ENCODE measurements around the gene GTPBP1. TPM values are rescaled to one million over a fixed set of nuclear protein-coding genes. Genes with fewer than 3 reads are reported as not detected.
A peak's percentile ranks its signal among the peaks of the same experiment; 100 is the strongest.

GTPBP1 gene
- total and polyA plus RNA-seq, 2 of the 13 experiments (the other 11 are each of a cell fraction or from before 2014, with no cell fraction given): 22.3 to 27.0 TPM

DNA sequence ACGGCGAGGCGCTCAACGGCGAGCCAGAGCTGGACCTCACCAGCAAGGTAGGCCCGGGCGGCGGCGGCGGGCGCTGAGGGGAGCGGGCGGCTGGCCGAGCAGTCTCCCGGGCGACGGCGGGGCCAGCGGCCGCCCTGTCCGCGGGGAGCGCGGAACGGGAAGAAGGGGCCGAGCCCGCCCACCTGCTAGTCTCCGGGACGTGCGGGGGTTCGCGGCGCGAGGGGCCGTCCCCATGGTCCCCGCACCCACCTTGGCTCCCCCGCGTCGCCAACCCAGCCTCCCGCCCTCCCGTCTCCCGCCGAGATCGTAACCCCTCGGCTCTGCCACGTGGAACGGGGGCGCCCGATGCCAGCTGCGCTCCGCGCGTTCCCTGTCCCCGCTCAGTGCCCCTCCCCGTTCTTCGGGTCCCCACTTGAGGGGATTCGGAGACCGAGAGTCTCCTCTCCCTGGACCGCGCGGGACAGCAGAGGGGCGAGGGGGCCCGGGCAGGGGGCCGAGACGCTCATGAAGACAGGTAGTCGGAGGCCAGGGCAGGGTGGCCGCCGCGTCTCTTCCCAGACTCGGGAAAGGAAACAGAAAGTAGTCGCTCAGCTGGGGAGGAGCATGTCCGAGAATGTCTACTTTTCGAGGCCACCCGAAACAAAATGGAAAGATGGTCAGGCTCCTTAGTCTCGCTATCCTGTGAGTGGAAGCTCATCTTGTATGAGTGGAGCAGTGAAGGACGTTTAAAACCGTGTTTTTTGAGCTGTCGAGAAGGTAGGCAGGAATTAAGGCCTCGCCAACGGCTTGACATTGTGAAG is 557 bp downstream of the GTPBP1 start (continued):
- TF ChIP-seq NFE2L2 (IDR thresholded peaks at IDR 0.05; ENCODE audit: low read length): no peak
- TF ChIP-seq MAF1 (CRISPR knock-in tag; IDR thresholded peaks at IDR 0.05; ENCODE audit: borderline replicate concordance): no peak
- peak; percentile 72 for TF ChIP-seq MYC (CRISPR knock-in tag; IDR thresholded peaks at IDR 0.05; ENCODE audit: borderline replicate concordance)
- no peak for TF ChIP-seq KLF15 (CRISPR knock-in tag; IDR thresholded peaks at IDR 0.05; ENCODE audit: borderline replicate concordance)
- TF ChIP-seq, protein P1, sequence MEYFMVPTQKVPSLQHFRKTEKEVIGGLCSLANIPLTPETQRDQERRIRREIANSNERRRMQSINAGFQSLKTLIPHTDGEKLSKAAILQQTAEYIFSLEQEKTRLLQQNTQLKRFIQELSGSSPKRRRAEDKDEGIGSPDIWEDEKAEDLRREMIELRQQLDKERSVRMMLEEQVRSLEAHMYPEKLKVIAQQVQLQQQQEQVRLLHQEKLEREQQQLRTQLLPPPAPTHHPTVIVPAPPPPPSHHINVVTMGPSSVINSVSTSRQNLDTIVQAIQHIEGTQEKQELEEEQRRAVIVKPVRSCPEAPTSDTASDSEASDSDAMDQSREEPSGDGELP (IDR thresholded peaks at IDR 0.05; ENCODE audit: borderline replicate concordance, low read depth): no peak
- no peak for TF ChIP-seq SMAD9 (CRISPR knock-in tag; IDR thresholded peaks at IDR 0.05)
- TF ChIP-seq HOXA9 (CRISPR knock-in tag; IDR thresholded peaks at IDR 0.05; ENCODE audit: borderline replicate concordance): no peak
- TF ChIP-seq, protein P2, sequence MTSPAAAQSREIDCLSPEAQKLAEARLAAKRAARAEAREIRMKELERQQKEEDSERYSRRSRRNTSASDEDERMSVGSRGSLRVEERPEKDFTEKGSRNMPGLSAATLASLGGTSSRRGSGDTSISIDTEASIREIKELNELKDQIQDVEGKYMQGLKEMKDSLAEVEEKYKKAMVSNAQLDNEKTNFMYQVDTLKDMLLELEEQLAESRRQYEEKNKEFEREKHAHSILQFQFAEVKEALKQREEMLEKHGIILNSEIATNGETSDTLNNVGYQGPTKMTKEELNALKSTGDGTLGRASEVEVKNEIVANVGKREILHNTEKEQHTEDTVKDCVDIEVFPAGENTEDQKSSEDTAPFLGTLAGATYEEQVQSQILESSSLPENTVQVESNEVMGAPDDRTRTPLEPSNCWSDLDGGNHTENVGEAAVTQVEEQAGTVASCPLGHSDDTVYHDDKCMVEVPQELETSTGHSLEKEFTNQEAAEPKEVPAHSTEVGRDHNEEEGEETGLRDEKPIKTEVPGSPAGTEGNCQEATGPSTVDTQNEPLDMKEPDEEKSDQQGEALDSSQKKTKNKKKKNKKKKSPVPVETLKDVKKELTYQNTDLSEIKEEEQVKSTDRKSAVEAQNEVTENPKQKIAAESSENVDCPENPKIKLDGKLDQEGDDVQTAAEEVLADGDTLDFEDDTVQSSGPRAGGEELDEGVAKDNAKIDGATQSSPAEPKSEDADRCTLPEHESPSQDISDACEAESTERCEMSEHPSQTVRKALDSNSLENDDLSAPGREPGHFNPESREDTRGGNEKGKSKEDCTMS (CRISPR knock-in tag; conservative IDR thresholded peaks at IDR 0.05): no peak

DNA sequence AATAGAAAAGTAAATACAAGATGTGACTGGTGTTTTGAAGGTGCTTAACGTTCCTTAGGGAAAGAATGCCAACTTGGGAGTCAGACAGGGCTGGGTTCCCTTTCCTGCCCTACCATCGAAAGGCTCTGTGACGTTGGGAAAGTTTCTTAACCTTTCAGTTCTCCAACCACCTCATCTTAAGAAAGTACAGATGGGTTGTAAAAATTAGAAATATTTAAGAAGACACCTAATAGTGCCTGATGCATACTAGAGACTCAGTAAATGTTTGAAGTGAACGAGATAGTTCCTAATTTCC is 1.1 kb downstream of the GTPBP1 start:
- TF ChIP-seq, protein P3, sequence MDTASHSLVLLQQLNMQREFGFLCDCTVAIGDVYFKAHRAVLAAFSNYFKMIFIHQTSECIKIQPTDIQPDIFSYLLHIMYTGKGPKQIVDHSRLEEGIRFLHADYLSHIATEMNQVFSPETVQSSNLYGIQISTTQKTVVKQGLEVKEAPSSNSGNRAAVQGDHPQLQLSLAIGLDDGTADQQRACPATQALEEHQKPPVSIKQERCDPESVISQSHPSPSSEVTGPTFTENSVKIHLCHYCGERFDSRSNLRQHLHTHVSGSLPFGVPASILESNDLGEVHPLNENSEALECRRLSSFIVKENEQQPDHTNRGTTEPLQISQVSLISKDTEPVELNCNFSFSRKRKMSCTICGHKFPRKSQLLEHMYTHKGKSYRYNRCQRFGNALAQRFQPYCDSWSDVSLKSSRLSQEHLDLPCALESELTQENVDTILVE (CRISPR knock-in tag; IDR thresholded peaks at IDR 0.05): 0 out of 2 replicates have a peak, but pooled peaks have one; percentile 10
- TF ChIP-seq, protein P4, sequence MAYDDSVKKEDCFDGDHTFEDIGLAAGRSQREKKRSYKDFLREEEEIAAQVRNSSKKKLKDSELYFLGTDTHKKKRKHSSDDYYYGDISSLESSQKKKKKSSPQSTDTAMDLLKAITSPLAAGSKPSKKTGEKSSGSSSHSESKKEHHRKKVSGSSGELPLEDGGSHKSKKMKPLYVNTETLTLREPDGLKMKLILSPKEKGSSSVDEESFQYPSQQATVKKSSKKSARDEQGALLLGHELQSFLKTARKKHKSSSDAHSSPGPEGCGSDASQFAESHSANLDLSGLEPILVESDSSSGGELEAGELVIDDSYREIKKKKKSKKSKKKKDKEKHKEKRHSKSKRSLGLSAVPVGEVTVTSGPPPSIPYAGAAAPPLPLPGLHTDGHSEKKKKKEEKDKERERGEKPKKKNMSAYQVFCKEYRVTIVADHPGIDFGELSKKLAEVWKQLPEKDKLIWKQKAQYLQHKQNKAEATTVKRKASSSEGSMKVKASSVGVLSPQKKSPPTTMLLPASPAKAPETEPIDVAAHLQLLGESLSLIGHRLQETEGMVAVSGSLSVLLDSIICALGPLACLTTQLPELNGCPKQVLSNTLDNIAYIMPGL (CRISPR knock-in tag; IDR thresholded peaks at IDR 0.05; ENCODE audit: borderline replicate concordance in 1 of 2, low read depth in 1 of 2): 0 out of 4 replicates have a peak, but pooled peaks of 1 of the 2 experiments have one; percentile 8
- TF ChIP-seq ZNF674 (CRISPR knock-in tag; IDR thresholded peaks at IDR 0.05; ENCODE audit: low read depth): no peak
- CTCF ChIA-PET (ENCODE audit: low intra/inter-chr PET ratio, low total read pairs): no interaction called here
- peaks cover 39% of the 10 kb centered on the region for H4K20me1 ChIP-seq (ENCODE audit: insufficient read depth, low read length)
- no peaks in the 10 kb centered on the region for H3K9me3 ChIP-seq (ENCODE audit: low read length)
- DNase-seq (ENCODE audit: low spot score): no peak
- H3K27ac ChIP-seq (ENCODE audit: extremely low read length, insufficient read depth, low read length): peak overlapping the region; percentile 74
- no peak for FAIRE-seq
- POLR2A ChIA-PET: interaction anchor here (0.9 to 5.8 kb wide), 7 partner anchors 8 to 525 kb away, joined by 3 to 51 read pairs (median 5); partner anchors contain the start of genes PLA2G6, SUN2 and TOMM22
- H3K4me1 ChIP-seq (ENCODE audit: insufficient read depth, low read length): peaks cover 44% of the 10 kb centered on the region
- peak overlapping the region; percentile 87 for H3K4me2 ChIP-seq (ENCODE audit: low read depth, low read length)
- peak overlapping the region; percentile 82 to 87 (median 83) for H3K4me3 ChIP-seq (replicated peaks in 1 of 3; ENCODE audit: insufficient read depth in 1 of 3, low read depth in 2 of 3, low read length in 3 of 3)
- ATAC-seq: no peak
- H3K27me3 ChIP-seq (ENCODE audit: control insufficient read depth in 1 of 2, insufficient read depth in 2 of 2, low read length in 2 of 2): no peaks in the 10 kb centered on the region; a peak in 1 of 5 replicates
- peaks cover 60% of the 10 kb centered on the region for H3K79me2 ChIP-seq (ENCODE audit: insufficient read depth, low read length)
- in situ Hi-C loops (cut with HindIII; ENCODE audit: extremely low pct_ligation_motif_present, low pct_unique_long_range_greater_than_20kb) (no loop called here), intact Hi-C loops (cut with micrococcal nuclease; ENCODE audit: unreplicated experiment) (no loop called here)
- BruUV-seq (replicated peaks): no TSS peak
- no peak overlapping the region for H2AFZ ChIP-seq (ENCODE audit: low read length)
- H3K36me3 ChIP-seq (replicated peaks in 1 of 2; ENCODE audit: control insufficient read depth in 1 of 2, insufficient read depth in 2 of 2, low read length in 2 of 2): peaks cover 6 to 16% of the 10 kb centered on the region in 2 experiments
- WGBS (ENCODE audit: low lambda C conversion rate): 5% methylated on average over 4 of the region's 4 CpGs
- peak overlapping the region; percentile 90 for H3K9ac ChIP-seq (ENCODE audit: insufficient read depth, low read depth, low read length)
